Endothelial cell of hepatic sinusoid (primary cell): ENCODE measurements around the gene CSRNP3.
"Not testable (repeated sequence)": the region's sequence is repeated elsewhere in the genome, so short reads cannot be mapped to it uniquely, and the experiment has no call there.

Experiments used
- in situ Hi-C: cut with HindIII; loops from 2 replicates; pipeline ENCODE4 v1.10.0; 2017; ENCODE audit warnings: low sequenced_read_pairs

CSRNP3 gene

DNA sequence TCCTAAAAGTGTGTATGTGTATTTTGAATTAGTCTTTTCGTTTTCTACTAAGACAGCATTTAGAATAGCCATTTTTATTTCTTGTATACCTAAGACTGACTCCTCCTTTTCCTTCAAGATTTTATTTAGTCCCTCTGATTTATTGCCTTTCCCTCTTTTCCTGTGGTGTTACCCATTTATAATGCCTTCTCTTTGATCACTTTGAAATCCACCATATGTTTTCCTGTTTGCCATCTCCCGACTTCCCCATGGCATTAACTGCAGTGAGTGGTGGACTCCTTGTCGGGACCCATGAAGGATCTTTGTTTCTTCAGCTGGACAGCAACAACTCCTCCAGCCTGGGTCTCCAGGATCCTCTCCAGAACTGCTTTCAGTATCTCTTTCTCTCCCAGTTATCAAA, 160.7 kb downstream of the CSRNP3 start:
- in situ Hi-C loops, result no loop called here

DNA sequence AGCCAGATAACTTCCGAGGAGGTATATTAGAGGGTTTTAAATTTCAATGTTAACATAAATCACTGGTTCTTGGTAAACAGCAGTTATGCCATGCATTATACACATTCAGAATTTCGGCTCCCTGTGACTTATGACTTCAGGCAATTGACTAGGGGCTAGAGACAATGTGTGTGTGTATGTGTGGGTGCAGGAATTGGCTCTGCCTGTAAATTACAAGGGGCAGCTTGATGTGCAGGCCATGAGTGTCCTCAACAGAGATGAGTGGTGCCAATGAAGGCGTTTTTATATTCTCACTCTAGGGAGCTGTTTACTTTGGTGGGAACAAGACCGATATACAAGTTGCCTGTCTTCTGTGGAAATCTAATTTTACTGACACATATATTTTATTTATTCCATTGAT, 161.6 kb downstream of the CSRNP3 start:
- in situ Hi-C loops, result no loop called here

DNA sequence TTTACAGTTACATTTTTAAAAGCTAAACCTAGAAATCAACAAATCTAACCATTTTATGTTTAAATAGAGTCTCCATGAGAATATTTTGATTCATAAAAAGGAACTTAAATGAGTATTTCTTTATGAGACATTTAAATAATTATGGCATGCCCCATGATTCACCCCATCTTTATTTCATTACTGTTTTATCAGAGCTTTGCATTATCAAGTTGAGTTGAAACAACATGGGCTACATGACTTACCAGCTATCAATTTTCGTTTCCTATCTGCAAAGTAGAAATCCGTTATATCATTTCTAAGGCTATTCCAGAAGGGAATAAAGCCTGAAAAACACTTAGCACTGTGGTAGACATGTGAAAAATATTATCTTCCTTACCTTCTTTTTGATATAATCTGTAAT, 163.1 kb downstream of the CSRNP3 start:
- in situ Hi-C loops, result no loop called here

DNA sequence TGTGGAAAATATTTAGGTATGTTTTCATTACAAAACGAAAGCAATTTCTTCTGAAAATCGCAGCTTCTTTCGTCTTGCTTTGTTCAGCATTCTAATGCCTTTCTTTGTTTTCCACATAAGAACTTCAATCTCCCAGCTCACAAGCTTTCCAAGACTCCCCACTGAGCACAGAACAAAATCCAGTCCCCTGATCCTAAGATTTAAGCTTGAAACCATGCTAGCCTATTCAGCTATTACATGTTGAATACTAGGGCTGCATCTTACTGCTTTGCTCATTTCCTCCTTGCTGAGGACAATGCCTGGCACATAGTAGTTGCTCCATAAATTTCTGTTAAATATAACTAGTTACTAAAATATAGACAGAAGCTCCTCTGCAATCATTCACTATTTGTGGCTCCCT, 163.9 kb downstream of the CSRNP3 start:
- in situ Hi-C loops, result no loop called here

DNA sequence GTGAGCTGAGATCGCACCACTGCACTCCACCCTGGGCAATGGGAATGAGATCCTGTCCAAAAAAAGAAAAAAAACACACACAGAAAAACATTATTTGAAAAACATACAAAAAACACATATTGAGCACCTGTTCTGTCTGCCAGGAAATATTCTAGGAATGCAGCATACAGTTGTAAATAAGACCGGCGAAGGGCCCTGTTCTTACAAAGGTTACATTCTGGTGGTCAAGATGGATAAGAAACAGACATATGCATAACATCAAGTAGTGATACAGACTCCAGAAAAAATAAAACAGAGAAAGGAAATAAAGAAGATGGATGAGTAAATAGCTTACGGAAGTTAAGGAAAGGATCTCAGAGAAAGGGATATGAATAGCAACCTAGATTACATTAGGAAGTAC, 164.8 kb downstream of the CSRNP3 start:
- in situ Hi-C loops, result no loop called here

DNA sequence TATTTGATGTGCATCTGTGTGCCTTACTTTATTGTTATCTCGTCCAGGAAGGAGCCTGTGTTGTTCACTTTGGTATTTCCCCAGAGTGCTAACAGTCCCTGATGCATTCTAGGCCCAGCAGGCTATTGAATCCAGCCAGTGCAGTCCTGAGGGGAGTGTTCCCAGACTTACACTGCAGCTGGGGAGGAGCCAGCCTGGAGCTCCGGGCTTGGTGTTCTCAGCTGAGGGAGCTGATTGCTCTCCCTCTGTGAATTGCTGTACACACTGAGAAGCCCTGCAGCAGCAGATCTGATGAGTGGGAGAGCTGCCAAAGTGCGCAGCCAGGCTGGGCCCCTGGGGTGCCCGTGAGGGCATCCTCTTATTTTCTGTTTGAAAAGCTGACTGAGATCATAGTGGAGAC, 165.4 kb downstream of the CSRNP3 start:
- in situ Hi-C loops, result no loop called here

DNA sequence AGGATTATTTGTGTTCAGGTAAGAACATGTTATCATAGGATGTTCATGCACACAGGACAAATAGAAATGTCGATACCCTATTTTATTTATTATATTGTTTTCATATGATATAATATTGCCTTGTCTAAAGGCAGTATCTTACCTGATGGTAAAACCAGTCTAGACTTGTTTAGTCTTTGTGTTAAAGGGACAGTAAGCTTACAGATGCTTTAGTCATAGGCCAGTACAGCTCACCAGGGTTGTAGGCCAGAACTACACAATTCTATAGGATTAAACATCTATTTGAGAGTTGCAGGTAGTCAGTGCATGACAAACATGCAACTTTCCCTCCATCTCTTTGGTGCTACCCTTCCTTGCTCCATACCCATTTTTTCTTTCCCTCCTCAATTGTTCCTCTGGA, 166.0 kb downstream of the CSRNP3 start:
- in situ Hi-C loops, result no loop called here

DNA sequence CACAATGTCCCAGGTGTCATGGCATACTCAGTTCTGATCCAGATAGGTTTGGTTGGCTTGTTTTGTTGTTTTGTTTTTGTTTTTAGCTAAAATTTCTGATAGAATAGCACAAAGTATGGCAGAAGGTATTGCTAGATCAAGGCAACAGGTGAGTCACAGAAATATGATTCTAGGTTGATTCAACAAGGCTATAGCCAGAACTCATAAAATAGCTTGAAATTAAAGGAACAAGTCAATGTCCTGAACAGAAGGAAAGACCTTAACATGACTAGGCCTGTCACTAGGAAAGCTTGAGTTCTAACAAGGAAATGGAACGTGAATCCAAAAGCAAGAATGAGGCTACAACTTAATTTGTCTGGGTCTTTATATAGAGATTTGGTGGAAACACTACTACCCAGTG, 167.5 kb downstream of the CSRNP3 start:
- in situ Hi-C loops, result no loop called here

DNA sequence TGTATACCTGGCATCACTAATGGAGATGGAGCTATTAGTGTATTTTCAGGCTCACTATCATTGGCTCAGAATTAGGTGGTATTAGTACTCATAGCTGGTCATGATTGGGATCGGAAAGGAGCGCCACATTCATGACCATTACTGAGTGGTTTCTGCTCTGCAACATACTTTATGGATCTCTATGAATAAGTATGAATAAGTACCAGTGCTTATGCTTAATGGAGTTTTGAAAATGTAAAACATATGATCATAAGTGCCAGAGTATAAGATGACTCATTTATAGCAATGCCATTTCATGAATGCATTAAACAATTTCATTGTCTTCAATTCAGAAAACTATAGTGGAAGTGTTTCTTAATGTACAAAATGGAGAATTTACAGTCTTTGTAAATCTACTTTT, 167.9 kb downstream of the CSRNP3 start:
- in situ Hi-C loops, result no loop called here

DNA sequence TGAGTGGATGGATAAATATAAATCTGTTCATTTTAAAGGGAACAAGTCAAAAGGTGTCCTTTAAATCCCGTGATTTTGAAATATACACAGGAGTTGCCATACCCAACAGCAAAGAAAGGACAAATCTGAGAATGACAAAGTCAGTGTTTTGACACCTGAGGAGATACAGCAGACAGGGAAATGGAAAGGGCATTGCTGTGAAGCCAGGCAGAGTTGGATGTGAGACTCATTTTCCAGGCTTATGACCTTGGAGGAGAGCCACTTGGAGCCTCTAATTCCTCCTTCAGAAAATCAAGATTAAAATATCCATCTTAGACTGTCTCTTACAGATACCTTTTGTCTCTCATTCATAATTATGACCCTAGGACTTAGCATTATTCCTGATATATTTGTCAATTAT, 170.0 kb downstream of the CSRNP3 start:
- in situ Hi-C loops, result no loop called here

DNA sequence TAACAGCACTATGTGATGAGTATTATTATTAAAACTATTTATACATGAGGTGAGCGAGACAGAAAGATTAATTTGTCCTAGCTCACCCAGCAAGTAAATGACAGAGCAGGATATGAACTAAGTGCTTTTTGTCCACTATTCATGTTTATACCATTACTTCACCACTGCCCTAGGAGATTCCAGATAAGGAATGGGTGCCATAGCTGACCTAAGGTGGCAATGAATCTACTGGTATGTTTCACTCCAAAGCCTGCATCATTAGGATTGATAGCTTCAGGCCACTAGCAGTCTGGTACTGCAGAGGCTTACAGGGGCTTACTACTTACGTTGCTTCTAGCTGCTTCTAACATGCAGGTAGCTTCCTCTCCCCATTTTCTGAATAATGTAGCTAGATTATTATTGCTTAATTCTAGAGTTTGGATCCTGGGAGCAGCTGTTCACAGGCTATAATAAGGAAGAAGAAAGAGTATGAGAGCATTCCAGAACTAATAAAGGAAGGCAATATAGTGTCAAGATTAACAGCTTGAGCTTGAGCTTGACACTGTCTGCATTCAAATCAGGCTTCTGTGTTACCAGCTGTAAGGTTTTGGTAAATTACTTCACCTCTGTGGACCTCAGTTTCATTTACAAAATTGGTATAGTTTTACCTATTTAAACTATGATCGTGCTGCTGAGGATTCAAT, 170.9 kb downstream of the CSRNP3 start:
- in situ Hi-C loops, result no loop called here

DNA sequence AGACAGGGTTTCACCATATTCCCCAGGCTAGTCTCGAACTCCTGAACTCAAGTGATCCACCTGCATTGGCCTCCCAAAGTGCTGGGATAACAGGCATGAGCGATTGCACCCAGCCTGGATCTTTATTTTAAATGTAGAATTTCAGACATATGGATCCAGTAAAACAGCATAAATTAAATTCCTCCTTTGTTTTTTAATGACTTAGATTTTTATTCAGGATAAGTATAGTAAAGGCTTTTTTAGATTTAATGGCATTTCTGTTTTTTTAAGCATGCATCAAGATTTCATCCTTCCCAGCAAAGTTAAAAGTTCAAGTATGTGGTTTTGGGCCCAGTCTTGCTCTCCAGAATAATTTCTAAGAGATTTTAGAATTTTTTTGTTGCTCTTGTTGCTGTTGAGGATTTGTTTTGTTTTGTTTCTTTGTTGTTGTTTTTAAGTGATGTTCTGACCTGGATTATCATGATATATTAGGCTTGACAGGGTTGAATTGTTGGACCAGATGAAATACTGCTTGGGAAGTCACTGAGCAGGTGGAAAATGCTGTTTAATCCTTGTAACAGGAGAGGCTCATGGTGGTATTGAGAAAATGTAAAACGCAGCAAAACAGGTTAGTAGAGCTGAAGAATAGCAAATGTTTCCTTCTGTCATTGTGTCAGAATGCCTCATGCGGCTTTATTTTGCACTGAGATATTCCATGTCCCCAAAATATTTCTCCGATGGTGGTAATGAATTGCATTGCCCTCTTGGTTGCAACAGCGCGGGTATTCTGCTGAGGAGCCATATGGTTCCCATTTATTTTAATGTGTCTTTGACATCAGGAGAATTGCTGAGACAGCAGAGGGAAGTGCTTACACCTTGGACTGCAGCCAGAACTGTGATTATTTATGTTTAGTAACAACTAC, 176.7 kb downstream of the CSRNP3 start:
- in situ Hi-C loops, result no loop called here

DNA sequence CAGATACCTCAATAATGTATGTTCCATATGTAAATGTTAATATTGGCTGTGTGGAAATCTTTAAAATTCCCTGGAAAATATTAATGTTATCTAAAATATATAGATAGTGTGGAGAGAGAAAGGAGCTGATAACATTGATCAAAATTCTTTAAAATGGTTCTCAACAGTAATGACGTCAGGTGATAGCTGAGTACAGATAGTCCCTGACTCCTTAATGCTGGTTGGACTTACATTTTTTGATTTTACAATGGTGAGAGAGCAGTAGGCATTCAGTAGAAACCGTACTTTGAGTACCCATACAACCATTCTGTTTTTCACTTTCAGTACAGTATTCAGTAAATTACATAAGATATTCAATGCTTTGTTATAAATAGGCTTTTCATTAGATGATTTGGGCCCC, 177.9 kb downstream of the CSRNP3 start:
- in situ Hi-C loops, result no loop called here

DNA sequence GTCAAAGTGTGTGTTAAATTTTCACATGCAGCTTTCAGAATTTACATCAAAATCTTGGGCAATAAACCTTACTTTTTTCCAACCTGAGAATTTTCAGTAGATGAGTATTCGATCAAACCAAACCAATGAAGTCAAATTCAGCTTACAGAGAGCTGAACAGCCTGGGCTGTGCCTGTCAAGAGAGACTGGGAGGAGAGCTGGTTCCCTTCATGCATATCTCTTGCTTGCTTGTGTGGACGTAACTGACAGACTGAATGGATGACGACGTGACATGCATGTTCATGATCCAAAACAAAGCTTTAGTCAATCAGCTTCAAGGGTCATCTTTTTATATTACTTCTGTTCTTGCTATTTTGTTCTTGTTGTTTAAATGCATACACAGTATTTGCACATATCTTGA, 179.3 kb downstream of the CSRNP3 start:
- in situ Hi-C loops, result no loop called here

DNA sequence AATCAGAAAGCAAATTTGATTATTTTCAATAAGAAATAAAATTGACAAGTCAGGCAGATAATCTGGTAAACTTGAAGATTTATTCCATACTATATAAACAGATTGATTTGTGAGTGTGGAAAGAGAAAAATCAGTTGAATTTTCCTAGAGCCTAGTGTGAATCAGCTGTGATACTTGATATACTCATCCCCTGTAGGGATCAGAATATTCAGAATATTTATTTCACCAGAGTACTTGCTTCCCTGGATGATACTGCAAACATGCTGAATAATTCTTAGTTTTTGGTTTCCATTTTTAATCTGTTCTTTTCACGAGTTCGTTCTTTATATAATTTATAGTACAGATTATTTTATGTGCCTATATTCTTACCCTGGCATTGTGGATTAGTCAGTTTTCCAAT, 181.7 kb downstream of the CSRNP3 start:
- in situ Hi-C loops, result no loop called here

DNA sequence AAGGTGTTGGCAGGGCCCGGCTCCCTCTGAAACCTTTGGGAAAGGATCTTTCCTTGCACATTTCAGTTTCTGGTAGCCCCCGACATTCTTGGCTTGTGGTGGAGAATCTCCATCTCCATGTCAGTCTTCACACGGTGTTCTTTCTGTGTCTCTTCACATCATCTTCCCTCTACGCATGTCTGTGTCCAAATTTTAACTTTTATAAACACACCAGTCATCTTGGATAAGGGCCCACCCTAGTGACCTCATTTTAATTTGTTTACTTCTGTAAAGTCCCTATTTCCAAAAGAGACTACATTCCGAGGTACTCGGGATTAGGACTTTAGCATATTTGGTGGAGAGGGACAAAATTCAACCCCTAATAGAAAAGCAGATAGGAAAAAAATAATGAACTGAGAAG, 186.2 kb downstream of the CSRNP3 start:
- in situ Hi-C loops, result no loop called here

DNA sequence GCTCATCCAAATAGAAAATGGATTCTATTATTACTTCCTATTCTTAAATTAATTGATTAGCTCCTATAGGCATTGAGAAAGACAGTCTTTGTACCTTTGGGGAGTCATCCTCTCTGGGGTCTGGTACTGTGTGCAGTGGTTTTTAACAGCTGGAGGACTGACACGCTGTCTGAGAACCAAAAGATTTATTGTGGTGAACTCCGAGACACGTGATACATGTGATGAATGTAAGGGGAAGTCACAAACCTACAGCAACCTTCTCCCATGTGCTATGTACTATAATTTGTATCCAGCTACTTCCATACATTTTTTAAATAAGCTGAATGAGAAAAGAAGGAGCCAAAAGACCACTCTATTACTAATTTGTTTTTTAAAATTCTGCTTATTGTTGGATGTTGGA, 190.9 kb downstream of the CSRNP3 start:
- in situ Hi-C loops, result no loop called here

DNA sequence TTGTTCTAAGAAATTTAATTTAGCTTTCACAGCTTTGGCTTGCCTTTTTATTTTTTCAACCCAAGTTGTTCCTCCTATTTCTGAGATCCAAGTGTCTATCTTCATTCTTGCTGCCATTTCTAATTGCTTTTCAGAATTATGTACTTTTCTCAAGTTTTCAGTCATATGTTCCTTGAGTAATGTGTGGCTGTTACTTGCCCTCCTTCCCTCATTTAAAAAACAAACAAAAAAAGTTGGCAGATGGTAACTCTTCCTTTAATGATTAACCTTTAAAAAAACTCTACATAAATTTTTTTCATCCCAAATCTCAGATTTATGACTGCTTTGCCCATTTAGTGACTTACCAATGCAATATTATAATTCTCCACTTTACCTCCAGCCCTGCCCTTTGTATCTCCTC, 193.2 kb downstream of the CSRNP3 start:
- in situ Hi-C loops, result no loop called here

DNA sequence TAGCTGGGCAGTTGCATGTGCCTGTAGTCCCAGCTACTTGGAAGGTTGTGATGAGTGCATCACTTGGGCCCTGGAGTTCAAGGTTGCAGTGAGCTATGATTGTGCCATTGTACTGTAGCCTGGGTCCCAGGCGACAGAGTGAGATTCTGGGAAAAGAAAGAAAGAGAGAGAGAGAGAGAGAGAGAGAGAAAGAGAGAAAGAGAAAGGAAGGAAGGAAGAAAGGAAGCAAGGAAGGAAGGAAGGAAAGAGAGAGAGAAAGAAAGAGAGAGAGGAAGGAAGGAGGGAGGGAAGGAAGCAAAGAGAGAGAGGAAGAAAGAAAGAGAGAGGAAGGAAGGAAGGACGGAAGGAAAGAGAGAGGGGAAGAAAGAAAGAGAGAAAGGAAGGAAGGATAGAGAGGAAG, 196.1 kb downstream of the CSRNP3 start:
- in situ Hi-C loops, result no loop called here

DNA sequence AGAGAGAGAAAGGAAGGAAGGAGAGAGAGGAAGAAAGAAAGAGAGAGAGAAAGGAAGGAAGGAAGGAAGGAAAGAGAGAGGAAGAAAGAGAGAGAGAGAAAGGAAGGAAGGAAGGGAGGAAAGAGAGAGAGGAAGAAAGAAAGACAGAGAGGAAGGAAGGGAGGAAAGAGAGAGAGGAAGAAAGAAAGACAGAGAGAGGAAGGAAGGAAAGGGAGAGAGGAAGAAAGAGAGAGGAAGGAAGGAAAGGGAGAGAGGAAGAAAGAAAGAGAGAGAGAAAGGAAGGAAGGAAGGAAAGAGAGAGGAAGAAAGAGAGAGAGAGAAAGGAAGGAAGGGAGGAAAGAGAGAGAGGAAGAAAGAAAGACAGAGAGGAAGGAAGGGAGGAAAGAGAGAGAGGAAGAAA, 196.6 kb downstream of the CSRNP3 start:
- in situ Hi-C loops, result not testable (repeated sequence)

DNA sequence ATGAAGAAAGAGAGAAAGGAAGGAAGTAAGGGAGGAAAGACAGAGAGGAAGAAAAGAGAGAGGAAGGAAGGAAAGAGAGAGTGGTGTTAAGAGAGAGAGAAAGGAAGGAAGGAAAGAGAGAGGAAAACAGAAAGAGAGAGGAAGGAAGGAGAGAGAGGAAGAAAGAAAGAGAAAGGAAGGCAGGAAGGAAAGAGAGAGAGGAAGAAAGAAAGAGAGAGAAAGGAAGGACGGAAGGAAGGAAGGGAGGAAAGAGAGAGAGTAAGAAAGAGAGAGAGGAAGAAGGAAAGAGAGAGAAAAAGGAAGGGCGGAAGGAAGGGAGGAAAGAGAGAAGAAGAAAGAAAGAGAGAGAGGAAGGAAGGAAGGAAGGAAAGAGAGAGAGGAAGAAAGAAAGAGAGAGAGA, 197.1 kb downstream of the CSRNP3 start:
- in situ Hi-C loops, result no loop called here

DNA sequence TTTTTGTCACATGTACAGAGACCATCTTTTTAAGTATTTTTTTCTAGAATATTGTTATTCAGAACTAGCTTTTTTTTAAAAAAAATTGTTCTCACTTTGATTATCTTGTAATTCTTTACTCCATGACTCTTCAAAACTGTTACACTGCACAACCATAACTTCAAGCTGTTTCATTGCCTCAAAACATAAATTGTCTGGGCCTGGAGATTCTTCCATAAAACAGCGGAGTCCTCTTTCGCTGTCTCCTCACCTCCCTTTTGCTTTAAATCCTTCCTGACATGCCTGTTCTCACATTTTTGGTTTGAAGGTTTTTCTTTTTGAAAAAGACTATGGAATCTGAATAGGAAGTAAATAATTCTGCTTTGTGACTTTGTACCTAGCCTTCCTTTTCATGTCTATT, 197.9 kb downstream of the CSRNP3 start:
- in situ Hi-C loops, result no loop called here

DNA sequence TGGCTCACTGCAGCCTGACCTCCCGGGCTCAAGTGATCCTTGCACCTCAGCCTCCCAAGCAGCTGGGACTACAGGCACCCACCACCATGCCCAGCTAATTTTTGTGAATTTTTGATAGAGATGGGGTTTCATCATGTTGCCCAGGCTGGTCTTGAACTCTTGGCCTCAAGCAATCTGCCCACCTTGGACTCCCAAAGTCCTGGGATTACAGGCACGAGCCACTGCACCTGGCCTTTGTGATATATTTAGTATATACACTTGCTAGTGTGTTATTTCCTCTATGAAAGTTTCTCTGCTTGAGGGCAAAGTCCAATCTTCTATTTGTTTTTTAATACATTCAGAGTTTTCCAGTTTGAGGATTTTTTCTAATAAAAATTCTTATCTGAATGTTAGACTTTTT, 205.3 kb downstream of the CSRNP3 start:
- in situ Hi-C loops, result no loop called here
